Activated gamma-delta T cell (primary cell): ENCODE results near the gene FOXN3.

ENCODE experiments used
- DNase-seq: peaks from one replicate; lab custom pipeline; 2025; lab: John Stamatoyannopoulos, UW

Gene FOXN3

GRCh38 chr14:89359477-89360222 is 57.4 kb downstream of the FOXN3 start:
- no peak for DNase-seq

- DNase-seq, result no peak
These were observed 59.3 kb downstream of the FOXN3 start for GRCh38 chr14:89357655-89358297.

- no peak for DNase-seq
These were observed 60.1 kb downstream of the FOXN3 start for GRCh38 chr14:89356927-89357326.

- no peak for DNase-seq
These were observed 60.5 kb downstream of the FOXN3 start for GRCh38 chr14:89356496-89356895.

GRCh38 chr14:89353766-89354113 is 63.3 kb downstream of the FOXN3 start:
- no peak for DNase-seq

GRCh38 chr14:89352976-89353765 is 63.9 kb downstream of the FOXN3 start:
- no peak for DNase-seq

GRCh38 chr14:89351516-89352404 is 65.3 kb downstream of the FOXN3 start:
- DNase-seq, result no peak

GRCh38 chr14:89351221-89351515 is 65.9 kb downstream of the FOXN3 start:
- no peak for DNase-seq

- DNase-seq, result no peak
These were observed 66.9 kb downstream of the FOXN3 start for GRCh38 chr14:89350152-89350551.

GRCh38 chr14:89349171-89350008 is 67.6 kb downstream of the FOXN3 start:
- DNase-seq, result no peak

GRCh38 chr14:89348722-89349121 is 68.3 kb downstream of the FOXN3 start:
- no peak for DNase-seq

- DNase-seq, result no peak
These were observed 69.1 kb downstream of the FOXN3 start for GRCh38 chr14:89347885-89348284.

GRCh38 chr14:89344920-89345254 is 72.1 kb downstream of the FOXN3 start:
- DNase-seq, result no peak

- no peak for DNase-seq
These were observed 73.7 kb downstream of the FOXN3 start for GRCh38 chr14:89343356-89343755.

- no peak for DNase-seq
These were observed 75.0 kb downstream of the FOXN3 start for GRCh38 chr14:89342049-89342448.

- DNase-seq, result no peak
These were observed 76.5 kb downstream of the FOXN3 start for GRCh38 chr14:89340200-89341181.

GRCh38 chr14:89339579-89339978 is 77.5 kb downstream of the FOXN3 start:
- DNase-seq, result no peak

GRCh38 chr14:89339158-89339557 is 77.9 kb downstream of the FOXN3 start:
- DNase-seq, result no peak

GRCh38 chr14:89336338-89336737 is 80.7 kb downstream of the FOXN3 start:
- no peak for DNase-seq

- DNase-seq, result no peak
These were observed 85.0 kb downstream of the FOXN3 start for GRCh38 chr14:89332031-89332430.
